ENCODE results near the gene DDX59.

DDX59 gene

DNA sequence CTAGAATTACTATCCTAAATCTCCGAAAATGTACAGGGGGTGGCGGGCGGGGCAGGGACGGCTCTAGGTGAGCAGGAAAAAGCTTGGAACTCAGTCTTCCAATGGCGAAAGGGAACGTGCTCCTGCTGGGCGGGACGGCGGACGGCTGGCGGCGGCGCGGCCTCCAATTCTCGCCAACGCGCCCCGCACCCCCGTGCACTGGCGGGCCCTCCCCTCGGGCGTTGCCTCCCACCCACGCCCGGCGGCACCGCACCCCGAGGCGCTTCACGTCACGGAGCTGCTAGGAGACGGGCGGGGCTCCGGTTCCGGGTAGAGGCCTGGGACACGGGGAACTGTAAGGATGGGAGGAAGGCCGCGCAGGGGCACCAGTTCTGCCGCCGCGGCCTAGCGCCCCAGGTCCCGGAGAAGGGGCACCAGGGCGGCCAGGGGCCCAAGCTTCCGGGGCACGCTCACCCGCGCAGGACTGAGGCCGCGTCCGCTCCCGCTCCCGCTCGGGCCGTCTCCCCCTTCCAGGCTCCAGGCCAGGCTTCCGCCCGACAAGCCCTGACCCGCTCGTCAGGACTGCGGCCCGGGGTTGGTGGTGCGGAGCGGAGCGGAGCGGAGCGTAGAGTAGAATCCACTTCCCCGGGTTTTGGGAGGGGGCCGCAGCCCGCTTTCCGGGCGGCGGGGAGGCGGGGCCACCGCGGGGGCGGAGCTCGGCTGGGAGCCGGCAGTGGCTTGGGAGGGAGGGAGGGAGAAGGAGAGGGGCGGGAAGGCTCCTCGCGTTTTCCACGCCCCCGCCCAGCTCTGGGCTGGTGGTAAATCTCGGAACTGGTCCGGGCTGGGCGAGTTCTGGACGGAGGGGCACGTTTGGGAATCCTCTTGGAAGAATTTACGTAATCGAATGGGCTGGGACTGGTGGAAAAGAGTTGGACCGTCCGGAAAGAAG is at the start of gene DDX59:
DDX59 (minus strand) TSS at position 594 of the 928 bp plus-strand sequence. CDS start 3,167 bp downstream, outside the sequence.
- peak; percentile 84 to 89 for DNase-seq

DNA sequence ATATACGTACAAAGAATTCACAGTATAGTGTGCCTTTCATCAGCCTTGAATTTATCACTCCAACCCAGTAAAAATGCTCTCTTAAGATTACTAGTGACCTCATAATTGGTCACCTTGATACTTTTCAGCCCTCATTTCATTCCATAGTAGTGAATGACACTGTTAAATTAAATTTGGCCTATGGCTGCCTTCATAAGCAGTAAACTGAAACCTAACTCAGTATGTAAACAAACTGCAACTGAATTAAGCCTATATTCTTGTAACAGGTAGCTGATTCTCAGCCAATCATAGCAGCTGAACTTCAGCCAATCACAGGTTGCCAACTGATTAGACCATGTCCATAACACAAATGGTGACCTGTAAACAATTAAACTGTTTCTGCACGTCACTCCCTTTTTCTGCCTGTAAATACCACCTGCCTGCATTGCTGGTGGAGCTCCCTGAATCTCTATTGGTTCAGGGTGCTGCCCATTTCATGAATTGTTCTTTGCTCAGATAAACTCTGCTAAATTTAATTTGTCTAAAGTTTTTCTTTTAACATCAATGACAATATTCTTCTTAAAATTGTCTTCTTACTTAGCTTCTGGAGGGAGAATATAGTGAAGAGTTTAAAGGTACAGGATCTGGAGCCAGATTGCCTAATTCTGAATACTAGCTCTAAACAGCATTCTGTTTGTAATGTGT is 44.9 kb upstream of the DDX59 start:
- no peak for DNase-seq

DNA sequence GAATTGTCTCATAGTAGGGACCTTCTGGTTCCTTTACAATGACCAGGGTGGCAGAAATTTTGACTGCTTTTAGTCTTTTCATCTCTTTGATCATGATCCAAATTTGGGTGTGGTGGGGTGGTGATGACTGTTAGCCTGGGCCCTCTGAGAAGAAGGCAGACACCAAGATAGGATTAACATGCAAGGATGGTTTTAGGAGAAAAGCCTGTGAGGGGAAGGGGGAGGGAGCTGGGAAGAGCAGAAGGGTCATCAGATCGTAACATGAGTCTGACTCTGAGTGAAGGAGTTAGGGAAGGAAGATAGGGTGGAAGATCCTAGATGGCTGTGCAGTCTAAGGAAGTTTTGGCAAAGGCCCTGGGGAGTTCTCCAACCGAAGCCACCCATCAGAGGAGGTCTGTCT is 40.5 kb upstream of the DDX59 start:
- DNase-seq: no peak

DNA sequence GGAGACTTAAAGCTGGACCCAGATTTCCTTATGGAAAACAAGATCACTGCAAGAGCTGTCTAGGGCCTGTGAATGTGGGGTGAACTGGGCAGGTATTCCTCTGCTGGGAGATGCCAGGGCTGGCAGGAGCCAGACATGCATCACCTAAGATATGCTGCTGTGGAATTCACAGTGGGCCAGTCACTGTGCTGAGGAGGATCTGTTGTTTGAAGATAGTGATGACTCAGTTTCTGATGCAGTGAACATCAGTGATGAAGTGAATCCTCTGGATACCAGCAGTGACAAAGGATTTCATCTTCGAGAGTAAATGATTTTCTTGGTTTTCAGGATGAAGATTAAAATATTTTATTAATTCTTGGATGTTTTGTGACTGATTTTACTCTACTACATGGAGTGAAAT is 39.1 kb upstream of the DDX59 start:
- no peak for DNase-seq

DNA sequence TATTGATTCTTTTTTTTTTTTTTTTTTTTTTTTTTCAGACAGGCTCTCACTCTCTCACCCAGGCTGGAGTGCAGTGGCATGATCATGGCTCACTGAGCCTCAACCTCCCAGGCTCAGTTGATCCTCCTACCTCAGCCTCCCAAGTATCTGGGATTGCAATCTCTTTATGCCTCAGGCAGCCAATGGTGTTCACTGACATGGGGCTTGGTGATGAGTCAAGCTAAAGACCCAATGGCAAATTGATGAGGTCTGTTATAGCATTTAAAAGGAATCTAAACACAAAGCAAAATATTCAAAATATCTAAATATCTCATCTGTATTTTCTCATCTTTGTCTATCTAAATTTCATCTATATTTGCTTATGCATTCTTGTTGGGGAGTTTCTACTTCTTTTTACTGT is 38.5 kb upstream of the DDX59 start:
- DNase-seq: no peak

DNA sequence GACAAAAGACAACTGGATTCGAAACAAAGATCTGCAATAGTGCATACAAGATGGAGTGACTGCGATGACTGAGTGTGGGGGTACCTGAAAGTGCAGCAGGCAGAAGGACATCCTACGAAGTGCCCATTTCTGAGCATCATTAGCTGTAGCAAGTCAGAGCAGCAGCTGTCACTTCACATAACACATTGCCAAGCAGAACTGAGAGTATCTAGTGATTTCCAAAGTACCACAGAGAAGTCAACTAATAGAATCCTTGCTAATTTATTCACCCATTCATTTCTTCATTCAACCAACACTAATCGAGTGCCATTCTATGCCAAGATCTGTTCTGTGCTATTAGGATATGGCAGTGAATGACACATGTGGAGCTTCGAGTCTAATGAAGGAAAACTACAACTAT is 37.4 kb upstream of the DDX59 start:
- DNase-seq: no peak

DNA sequence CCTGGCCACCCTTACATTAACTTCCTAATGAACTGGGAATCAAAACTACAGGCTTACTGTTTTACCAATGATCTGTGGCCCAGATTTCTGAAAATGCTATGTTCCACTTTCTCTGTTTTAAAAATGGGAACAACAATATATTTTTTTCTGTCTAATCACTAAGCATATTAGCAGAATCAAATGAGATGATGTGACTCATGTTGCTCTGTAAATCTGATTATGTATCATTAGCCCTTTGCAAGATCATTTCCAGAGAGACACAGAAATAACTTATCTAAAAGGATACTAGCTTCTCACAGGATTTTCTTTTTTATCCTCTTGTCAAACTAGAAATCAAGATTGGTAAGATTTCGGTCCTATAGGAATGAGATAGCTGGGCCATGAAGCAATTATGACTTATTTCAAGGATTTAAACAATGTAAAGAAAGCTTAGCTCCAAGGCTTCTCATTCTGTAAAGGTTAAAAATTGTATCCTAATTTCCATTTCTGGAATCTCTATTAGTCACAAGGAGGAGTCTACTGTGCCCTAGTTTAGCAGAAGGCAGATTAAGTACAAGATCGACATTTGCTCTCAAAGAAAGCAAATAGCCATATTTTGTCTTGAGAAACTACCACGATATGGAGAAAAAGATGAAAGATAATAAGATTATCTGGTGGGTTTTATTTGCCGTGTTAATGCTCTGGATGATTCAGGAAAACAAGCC is 36.6 kb upstream of the DDX59 start:
- DNase-seq: no peak

DNA sequence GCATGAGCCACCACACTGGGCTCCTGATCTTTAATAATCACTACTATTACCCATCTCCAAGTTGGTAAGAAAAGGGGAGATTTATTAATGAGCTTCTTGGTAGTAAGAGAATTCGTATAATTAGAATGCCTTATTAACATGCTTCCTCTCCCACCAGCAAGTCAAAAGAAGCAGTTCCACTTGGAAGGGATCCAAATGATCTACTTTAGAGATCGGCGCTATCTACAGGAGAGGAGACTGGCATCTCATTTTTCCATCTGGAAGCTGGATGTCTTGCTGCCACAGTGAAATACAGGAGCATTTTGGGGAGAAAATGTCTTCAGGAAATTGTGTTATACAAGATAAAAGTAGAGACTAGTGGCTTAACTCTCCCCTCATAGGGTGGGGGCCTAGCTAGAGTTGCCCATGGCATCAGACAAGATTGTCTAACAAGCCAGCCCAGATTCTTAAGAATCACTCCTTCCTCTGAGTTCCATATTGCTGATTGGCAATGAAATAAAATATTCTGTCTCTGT is 35.3 kb upstream of the DDX59 start:
- no peak for DNase-seq

DNA sequence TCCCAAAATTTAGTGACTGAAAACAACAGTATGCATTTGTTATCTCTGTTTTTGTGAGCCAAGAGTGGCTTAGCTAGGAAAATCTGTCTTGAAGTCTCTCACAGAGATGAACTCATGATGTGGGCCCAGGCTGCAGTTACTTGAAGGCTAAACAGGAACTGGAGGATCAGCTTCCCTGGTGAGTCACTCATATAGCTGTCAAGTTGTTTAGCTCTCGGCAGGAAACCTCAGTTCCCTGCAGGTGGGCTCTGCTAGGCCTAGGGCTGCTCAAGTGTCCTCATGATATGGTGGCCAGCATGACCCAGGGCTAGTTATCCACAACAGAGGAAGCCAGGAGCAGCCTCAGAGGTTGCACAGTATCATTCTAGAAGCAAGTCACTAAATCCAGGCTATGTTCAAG is 30.2 kb upstream of the DDX59 start:
- DNase-seq: peak; percentile 55 to 59

DNA sequence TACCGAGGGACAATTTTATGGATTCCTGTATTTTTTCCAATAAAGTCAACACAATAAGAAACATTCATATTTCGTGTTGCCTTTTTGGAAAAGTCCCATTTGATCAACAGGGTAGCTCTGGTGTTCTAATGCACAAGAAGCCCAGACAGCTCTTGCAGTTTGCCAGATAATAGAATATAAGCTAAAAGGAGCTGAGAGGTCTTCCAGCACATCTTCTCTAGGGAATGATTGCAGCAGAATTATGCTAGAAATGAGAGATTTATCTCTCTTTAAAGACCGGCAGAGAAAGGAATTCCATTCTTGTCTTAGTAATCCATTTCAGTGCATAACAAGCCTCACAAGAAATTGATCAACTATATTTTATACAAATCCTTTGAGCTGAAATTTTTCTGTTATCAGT is 25.0 kb upstream of the DDX59 start:
- no peak for DNase-seq

DNA sequence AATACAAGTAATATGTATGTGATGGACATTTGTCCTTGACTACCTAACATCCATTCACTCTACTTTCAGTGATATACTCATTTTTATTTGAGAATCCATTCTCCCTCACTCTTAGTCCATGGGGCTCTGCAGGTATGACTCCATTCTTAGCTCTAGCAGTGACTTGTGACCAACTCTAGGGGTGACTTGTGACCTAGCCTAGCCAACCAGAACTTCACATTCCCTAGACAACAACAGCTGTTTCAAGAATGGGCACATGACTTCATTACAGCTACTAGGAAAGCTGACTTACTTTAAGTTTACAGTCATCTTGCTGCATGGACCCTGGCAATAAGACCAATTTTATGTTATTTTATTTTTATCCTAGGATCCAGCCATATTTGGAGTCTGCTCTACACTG is 23.6 kb upstream of the DDX59 start:
- no peak for DNase-seq

DNA sequence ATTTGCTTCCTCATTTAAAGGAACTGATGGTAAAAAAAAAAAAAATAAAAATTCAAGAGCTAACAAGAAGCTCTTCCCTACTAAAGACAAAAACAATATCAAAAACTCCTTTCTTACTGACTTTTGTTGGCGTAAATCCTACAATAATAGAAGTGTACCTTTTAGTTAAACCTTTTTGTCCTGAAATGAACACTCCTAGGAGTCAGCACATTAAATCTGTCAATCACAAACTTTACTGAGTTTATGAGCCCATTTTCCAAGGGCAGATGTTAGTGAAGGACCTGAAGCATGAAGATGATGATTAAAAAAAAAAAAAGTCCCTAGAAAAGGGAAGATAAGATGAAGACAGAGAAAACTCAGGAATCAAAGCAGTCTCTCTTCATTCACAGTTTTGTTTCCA is 22.6 kb upstream of the DDX59 start:
- no peak for DNase-seq

DNA sequence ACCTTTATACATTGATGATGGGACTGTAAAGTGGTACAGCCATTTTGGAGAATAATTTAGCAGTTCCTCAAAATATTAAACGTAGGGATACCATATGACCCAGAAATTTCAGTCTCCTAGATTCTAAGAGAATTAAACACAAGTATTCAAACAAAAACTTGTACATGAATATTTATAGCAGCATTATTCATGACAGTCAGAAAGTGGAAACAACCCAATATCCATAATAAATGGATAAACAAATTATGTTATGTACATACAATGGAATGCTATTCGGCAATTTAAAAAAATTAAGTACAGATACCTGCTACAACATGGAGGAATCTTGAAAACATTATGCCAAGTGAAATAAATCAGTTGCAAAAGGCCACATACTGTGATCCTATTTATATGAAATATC is 16.9 kb upstream of the DDX59 start:
- no peak for DNase-seq

DNA sequence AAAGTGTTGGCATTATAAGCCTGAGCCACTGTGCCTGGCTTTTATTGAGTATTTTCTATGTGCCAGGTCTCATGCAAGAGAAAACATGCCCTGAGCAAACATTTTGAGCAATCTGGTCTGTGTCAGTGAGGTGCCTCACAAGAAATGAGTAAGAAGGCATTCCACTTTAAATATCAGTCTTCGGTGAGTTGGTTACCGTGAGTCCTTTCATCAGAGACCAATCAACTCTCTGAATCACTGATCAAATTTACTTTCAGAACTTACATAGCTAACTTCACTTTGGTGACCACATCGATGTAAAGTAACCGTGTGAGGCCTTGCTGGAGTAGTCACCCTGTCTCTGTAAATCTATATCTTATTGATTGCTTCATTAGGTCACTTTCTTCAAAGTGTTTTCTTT is 14.3 kb upstream of the DDX59 start:
- DNase-seq: no peak

DNA sequence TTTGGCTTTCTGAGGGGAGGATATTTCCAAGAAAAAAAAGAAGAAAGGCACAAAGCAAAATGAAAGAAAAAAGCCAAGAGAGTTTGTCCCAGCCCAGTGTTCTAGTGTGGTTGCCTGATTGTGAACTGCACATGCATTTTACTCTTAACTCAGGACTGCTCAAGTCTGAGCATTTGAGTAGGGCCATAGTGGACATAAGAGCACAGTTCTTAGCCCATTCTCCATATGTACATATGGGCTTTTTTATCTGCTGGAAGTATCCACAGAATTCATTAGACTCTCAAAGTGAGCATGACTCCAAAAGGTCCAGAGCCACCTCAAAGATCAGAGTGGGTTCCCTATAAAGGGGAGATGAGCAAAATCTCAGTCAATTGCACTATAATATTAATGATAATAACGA is 13.6 kb upstream of the DDX59 start:
- DNase-seq: no peak

DNA sequence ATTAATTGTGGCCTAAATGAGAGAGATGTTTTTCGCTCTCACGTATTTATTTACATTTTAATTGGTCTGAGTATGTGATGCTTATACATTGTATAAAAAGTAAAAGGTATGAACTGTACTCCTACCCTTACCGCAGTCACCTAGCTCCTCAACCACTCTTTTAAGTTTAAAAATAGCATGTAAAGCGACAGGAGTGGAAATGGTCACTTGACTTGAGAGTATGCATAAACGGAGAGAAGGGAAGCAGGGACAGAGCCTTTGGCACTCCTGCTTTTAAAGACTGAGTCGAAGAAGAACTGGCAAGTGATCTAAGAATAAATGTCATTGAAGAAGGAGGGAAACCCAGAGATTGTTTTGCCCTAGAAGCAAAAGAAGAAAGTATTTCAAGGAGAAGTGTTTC is 11.5 kb upstream of the DDX59 start:
- no peak for DNase-seq

DNA sequence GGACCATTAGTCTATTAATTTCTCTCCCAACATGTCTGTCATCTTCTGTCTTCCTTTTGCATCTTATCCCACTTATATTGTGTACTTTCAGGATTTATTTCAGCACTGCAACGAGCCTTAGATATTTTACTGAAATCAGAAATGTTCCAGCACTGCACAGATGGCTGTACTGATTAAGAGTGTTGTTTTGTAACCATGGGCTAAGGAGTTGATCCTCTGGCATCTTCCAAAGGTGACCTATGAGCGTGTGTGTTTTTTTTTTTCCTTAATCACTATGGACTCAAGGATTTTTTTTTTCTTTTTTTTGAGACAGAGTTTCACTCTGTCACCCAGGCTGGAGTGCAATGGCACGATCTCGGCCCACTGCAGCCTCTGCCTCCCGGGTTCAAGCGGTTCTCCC is 7.1 kb upstream of the DDX59 start:
- DNase-seq: no peak

DNA sequence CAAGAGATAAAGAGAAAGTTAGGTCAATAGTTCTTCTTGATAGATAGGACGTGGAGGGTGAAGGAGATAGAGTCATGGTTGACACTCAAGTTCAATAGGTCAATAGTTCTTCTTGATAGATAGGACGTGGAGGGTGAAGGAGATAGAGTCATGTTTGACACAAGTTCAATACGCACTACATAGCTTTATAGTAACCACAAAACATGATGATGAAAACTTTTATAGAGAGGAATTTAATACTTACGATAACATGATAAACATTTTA is 5.8 kb upstream of the DDX59 start:
- DNase-seq: no peak

DNA sequence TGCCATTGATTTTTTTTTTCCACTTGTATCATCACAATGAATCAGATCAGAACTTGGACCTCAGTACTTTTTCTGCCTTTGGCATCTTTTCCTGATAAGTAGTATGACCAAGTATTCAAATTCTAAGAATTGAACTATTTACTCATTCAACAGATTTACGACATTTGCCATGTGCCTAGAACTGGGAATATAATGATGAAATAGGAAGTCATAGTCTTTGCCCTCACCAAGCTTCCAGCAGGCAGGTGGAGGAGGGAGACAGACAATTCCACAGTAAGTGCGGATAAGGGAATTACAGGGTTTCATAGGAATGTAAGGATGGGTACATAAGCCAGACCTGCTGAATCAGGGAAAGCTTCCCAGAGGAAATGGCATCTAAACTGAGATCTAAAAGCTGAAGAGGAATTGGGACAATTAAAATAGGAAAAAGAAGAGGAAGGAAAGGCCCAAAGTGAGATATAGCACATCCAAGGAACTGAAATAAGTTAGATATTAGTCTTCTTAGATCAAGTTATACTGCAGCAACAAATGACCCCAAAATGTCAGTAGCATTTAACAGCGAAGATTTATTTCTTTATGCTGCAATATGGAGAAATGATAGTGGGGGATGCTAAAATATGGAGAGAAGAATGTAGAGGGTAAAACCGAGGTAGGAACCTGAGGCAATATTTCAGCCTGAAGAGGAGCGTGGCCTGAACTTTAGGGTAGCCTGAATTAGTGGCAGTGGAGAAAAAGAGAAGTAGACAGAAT is 5.3 kb upstream of the DDX59 start:
- DNase-seq: no peak

DNA sequence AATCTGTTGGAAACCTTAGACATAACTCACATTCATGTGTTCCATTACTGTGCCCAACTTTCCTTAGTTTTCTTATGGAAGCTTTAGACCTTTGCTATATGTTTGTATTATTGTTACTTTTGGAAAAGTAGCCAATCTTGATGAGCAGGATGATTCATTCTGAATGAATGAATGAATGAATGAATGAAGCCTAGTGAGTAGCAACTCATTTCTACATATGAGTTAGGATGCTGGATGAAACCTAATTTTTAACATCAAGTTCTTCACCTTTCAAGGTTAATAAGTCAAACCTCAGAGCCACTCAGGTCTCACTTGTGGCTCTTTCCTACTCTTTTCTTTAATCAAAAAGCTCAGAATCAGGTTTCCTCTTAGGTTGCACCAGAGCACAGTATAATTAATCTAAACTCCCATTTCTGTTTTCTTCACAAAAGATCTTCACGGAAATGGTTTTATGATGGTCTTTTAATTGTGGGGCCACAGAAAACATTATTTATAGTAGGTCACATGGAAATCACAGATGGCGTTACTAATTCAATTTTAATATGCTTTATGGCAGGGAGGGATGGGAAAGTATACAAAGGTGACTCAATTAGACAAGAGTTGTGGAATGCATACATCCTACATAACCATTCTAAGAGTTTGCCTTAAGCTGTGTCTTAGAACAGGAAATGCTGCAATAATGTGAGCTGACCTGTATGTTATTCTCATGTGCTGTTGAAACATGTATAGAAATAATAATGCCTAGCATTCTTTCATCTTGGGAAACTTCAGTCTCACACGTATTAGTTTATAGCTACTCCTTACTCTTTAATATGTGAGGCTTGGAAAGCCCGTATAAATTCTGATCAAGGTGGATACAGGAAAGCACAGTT is 4.5 kb upstream of the DDX59 start:
- no peak for DNase-seq

DNA sequence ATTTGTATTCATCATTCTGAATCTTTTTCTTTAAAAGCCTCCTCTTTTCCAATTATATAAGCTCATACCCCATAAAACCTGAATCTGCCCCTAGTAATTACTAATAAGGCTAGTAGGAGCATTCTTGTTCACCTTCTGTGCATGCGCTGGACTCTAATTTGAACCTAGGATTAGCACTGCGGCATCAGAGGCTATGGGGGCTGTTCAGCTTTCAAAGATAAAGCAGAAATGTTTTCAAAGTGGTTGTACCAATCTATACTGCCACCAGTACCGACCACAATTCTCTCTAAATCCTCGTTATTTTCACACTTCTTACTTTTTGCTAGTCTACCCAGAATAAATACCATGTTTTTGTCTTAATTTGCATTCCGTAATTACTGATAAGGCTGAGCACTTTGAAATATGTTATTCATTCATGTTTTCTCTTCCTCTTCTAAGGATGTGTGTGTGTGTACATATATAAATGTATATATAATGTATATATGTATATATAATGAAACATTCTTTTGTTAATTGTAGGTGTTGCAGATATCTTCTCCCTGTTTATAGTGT is 1.6 kb upstream of the DDX59 start:
- no peak for DNase-seq
